ENCODE data around the gene NUP210.

- TF ChIP-seq, protein P1, sequence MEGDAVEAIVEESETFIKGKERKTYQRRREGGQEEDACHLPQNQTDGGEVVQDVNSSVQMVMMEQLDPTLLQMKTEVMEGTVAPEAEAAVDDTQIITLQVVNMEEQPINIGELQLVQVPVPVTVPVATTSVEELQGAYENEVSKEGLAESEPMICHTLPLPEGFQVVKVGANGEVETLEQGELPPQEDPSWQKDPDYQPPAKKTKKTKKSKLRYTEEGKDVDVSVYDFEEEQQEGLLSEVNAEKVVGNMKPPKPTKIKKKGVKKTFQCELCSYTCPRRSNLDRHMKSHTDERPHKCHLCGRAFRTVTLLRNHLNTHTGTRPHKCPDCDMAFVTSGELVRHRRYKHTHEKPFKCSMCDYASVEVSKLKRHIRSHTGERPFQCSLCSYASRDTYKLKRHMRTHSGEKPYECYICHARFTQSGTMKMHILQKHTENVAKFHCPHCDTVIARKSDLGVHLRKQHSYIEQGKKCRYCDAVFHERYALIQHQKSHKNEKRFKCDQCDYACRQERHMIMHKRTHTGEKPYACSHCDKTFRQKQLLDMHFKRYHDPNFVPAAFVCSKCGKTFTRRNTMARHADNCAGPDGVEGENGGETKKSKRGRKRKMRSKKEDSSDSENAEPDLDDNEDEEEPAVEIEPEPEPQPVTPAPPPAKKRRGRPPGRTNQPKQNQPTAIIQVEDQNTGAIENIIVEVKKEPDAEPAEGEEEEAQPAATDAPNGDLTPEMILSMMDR (conservative IDR thresholded peaks at IDR 0.05; ENCODE audit: low read depth, low read length) = no peak
- TF ChIP-seq EZH2phosphoT487 (IDR thresholded peaks at IDR 0.05; ENCODE audit: borderline replicate concordance, low read length) (no peak), EZH2 (IDR thresholded peaks at IDR 0.05; ENCODE audit: low read length, unreplicated experiment) (no peak)
Observed at GRCh38 chr3:13405614-13406013, 14.5 kb downstream of the NUP210 start.
